GM18499 (cell line): ENCODE measurements around the gene USP24.

Experiments
- ATAC-seq: cut with Tn5 transposase; IDR thresholded peaks from one replicate; pipeline ENCODE4 v1.9.1; 2021; ENCODE audit warnings: moderate number of reproducible peaks; ENCODE audit not compliant: insufficient read depth, unreplicated experiment

Gene USP24

GRCh38 chr1:55167224-55167871 is 47.8 kb downstream of the USP24 start:
- ATAC-seq, result no peak

- no peak for ATAC-seq
These were observed 50.3 kb downstream of the USP24 start for GRCh38 chr1:55164906-55165305.

- no peak for ATAC-seq
These were observed 55.6 kb downstream of the USP24 start for GRCh38 chr1:55159571-55159970.

GRCh38 chr1:55156608-55157007 is 58.6 kb downstream of the USP24 start:
- ATAC-seq, result no peak

- ATAC-seq, result no peak
These were observed 59.1 kb downstream of the USP24 start for GRCh38 chr1:55156093-55156492.

GRCh38 chr1:55155522-55155921 is 59.6 kb downstream of the USP24 start:
- ATAC-seq, result no peak

- no peak for ATAC-seq
These were observed 60.5 kb downstream of the USP24 start for GRCh38 chr1:55154616-55155015.

- ATAC-seq, result no peak
These were observed 62.1 kb downstream of the USP24 start for GRCh38 chr1:55153031-55153430.

- no peak for ATAC-seq
These were observed 64.1 kb downstream of the USP24 start for GRCh38 chr1:55150880-55151588.

- ATAC-seq, result no peak
These were observed 66.5 kb downstream of the USP24 start for GRCh38 chr1:55148676-55149075.

- no peak for ATAC-seq
These were observed 67.6 kb downstream of the USP24 start for GRCh38 chr1:55147524-55147923.

GRCh38 chr1:55146781-55147180 is 68.4 kb downstream of the USP24 start:
- ATAC-seq, result no peak

- no peak for ATAC-seq
These were observed 70.3 kb downstream of the USP24 start for GRCh38 chr1:55144886-55145285.

- no peak for ATAC-seq
These were observed 71.5 kb downstream of the USP24 start for GRCh38 chr1:55143684-55144083.

- ATAC-seq, result no peak
These were observed 73.8 kb downstream of the USP24 start for GRCh38 chr1:55141295-55141893.

GRCh38 chr1:55140546-55140983 is 74.6 kb downstream of the USP24 start:
- peak; percentile 46 for ATAC-seq

GRCh38 chr1:55140137-55140536 is 75.0 kb downstream of the USP24 start:
- no peak for ATAC-seq

- ATAC-seq, result no peak
These were observed 76.3 kb downstream of the USP24 start for GRCh38 chr1:55138823-55139222.

- no peak for ATAC-seq
These were observed 80.9 kb downstream of the USP24 start for GRCh38 chr1:55134152-55134808.

GRCh38 chr1:55131801-55132200 is 83.4 kb downstream of the USP24 start:
- ATAC-seq, result no peak

- ATAC-seq, result no peak
These were observed 83.9 kb downstream of the USP24 start for GRCh38 chr1:55131218-55131617.
